Peyer's patch (tissue), 4 donors: ENCODE measurements around the gene KRTAP5-10.

Source experiments
- POLR2A ChIP-seq, 2 donors: fragments of 450-650 bp; IDR thresholded peaks; one replicate each; pipeline ENCODE4 v1.5.1; 2017; ENCODE audit warnings: antibody characterized with exemption in 2 of 2, mild to moderate bottlenecking in 2 of 2, moderate library complexity in 2 of 2
- TF ChIP-seq, protein P1 (sequence below), 6 experiments: fragments of 450-650 bp in 4 of 6; fragments of 200-600 bp in 2 of 6; sonication (generic) in 1 of 6; IDR thresholded peaks; one replicate each; pipeline ENCODE4 v1.5.1; 2017 to 2019; ENCODE audit warnings: antibody characterized with exemption in 6 of 6, mild to moderate bottlenecking in 3 of 6, moderate library complexity in 1 of 6

DNA sequence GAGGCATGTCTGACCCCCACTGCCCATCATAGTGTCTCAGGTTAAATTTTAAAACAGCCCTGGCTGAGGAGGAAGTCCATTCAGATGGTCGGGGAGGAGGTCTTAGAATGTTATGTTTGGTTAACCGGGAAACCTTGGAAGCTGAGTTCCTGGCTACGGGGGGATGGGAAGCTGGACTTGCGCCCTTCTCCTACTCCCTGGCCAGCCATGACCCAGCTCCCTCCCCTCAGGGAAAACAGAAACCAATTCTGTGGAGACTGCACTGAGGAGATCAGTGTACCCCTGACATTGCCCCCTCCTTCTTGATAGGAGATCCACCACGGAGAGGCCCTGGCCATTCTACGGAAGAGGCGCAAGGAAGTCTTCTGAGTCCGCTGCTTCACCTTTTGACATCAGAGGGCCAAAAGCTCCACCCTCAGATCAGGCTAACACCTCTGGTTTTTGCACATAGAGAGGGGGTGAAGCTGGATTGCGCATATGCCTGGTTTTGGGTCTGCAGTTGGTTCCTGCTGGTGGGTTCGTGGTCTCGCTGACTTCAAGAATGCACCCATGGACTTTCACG is 19.9 kb upstream of the KRTAP5-10 start:
- TF ChIP-seq POLR2A (IDR thresholded peaks at IDR 0.05): no peak
- TF ChIP-seq, protein P1, sequence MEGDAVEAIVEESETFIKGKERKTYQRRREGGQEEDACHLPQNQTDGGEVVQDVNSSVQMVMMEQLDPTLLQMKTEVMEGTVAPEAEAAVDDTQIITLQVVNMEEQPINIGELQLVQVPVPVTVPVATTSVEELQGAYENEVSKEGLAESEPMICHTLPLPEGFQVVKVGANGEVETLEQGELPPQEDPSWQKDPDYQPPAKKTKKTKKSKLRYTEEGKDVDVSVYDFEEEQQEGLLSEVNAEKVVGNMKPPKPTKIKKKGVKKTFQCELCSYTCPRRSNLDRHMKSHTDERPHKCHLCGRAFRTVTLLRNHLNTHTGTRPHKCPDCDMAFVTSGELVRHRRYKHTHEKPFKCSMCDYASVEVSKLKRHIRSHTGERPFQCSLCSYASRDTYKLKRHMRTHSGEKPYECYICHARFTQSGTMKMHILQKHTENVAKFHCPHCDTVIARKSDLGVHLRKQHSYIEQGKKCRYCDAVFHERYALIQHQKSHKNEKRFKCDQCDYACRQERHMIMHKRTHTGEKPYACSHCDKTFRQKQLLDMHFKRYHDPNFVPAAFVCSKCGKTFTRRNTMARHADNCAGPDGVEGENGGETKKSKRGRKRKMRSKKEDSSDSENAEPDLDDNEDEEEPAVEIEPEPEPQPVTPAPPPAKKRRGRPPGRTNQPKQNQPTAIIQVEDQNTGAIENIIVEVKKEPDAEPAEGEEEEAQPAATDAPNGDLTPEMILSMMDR (IDR thresholded peaks at IDR 0.05): no peak
